GM12878 (cell line): Measurements from ENCODE around the gene HSCB. TPM values are rescaled to one million over a fixed set of nuclear protein-coding genes. Genes with fewer than 3 reads are reported as not detected.
"Not testable (repeated sequence)": the region's sequence is repeated elsewhere in the genome, so short reads cannot be mapped to it uniquely, and the experiment has no call there.

Experiments used
- ATAC-seq: fragments of 200-7000 bp; cut with Tn5 transposase; 3 replicates; pipeline ENCODE4 v1.9.1; 2020; ENCODE audit warnings: mild to moderate bottlenecking, moderate library complexity
- BruUV-seq: library from RNA; stranded (reverse); fragments of 400-500 nt; replicated peaks from 2 replicates; lab custom pipeline; 2021; lab: Mats Ljungman, UMichigan
- CTCF ChIA-PET: fragments of 300-600 bp; sonication (Branson Sonifier 250); formaldehyde crosslinking; extraction: SDS; loops from one replicate; lab custom pipeline; 2021; ENCODE audit warnings: inconsistent platforms; lab: Yijun Ruan, JAX
- POLR2A ChIA-PET: fragments of 350-600 bp; formaldehyde crosslinking; extraction: SDS; loops from one replicate; lab custom pipeline; 2021; ENCODE audit warnings: inconsistent platforms; lab: Charles Lee
- RAD21 ChIA-PET: fragments of 300-600 bp; sonication (Branson Sonifier 250); formaldehyde crosslinking; loops from one replicate; lab custom pipeline; 2023; ENCODE audit warnings: antibody characterized with exemption; ENCODE audit not compliant: unreplicated experiment; lab: Charles Lee
- SMC1A ChIA-PET: fragments of 300-600 bp; sonication (Branson Sonifier 250); formaldehyde crosslinking; loops from one replicate; lab custom pipeline; 2023; ENCODE audit not compliant: unreplicated experiment, uncharacterized antibody; lab: Charles Lee
- DNase-seq: peaks from one replicate; pipeline ENCODE4 v3.0.0-alpha.2; 2011; ENCODE audit warnings: low read depth, low spot score
- FAIRE-seq: peaks from 3 replicates; lab custom pipeline; 2011; peaks lifted over from hg19 to GRCh38; lab: Jason Lieb, UNC
- H2AFZ ChIP-seq: 2 replicates; pipeline ENCODE4 v1.6.0; 2011; ENCODE audit warnings: low read depth, low read length, control low read depth; ENCODE audit not compliant: control insufficient read depth
- H3K27ac ChIP-seq: 2 replicates; pipeline ENCODE4 v1.5.1; 2011; ENCODE audit warnings: control low read depth; ENCODE audit not compliant: control insufficient read depth, insufficient read depth
- H3K27me3 ChIP-seq, 2 experiments: replicated peaks in 1 of 2; 2 replicates each; pipeline versions ENCODE4 v1.6.0 to v1.6.1; 2011; ENCODE audit warnings: low read length in 1 of 2; ENCODE audit not compliant: control insufficient read depth in 2 of 2, insufficient read depth in 2 of 2
- H3K36me3 ChIP-seq, 2 experiments: 2 replicates each; pipeline ENCODE4 v1.5.1; 2011; ENCODE audit warnings: low read length in 1 of 2; ENCODE audit not compliant: control insufficient read depth in 2 of 2, insufficient read depth in 2 of 2
- H3K4me1 ChIP-seq: 2 replicates; pipeline ENCODE4 v1.6.1; 2011; ENCODE audit warnings: mild to moderate bottlenecking, low read length, moderate library complexity, mixed read lengths; ENCODE audit not compliant: control insufficient read depth, insufficient read depth
- H3K4me2 ChIP-seq: 2 replicates; pipeline ENCODE4 v1.6.0; 2011; ENCODE audit warnings: control low read depth; ENCODE audit not compliant: control insufficient read depth, insufficient read depth
- H3K4me3 ChIP-seq: fragments of 200-600 bp; sonication (generic); 2 replicates; pipeline ENCODE4 v1.5.1; 2016
- H3K79me2 ChIP-seq: 2 replicates; pipeline ENCODE4 v1.6.0; 2011; ENCODE audit warnings: low read length; ENCODE audit not compliant: control insufficient read depth, insufficient read depth
- H3K9ac ChIP-seq: 2 replicates; pipeline ENCODE4 v1.8.0; 2011; ENCODE audit warnings: low read length, control low read depth, mixed read lengths; ENCODE audit not compliant: control insufficient read depth, insufficient read depth
- H3K9me3 ChIP-seq: replicated peaks from 3 replicates; pipeline ENCODE4 v1.5.1; 2011; ENCODE audit warnings: mild to moderate bottlenecking, low read length; ENCODE audit not compliant: control insufficient read depth, insufficient read depth
- H4K20me1 ChIP-seq: 2 replicates; pipeline ENCODE4 v1.6.0; 2011; ENCODE audit not compliant: control insufficient read depth, insufficient read depth
- CHD2 ChIP-seq: IDR thresholded peaks from 2 replicates; pipeline ENCODE4 v1.6.1; 2011; ENCODE audit warnings: low read depth, low read length, improper control_type of control experiment, borderline replicate concordance
- CTCF ChIP-seq, 3 experiments: IDR thresholded peaks in 2 of 3; conservative IDR thresholded peaks in 1 of 3; 2 replicates each; pipeline ENCODE4 v1.5.1; 2011; ENCODE audit warnings: low read depth in 3 of 3, low read length in 3 of 3, mild to moderate bottlenecking in 3 of 3, control low read depth in 2 of 3, moderate library complexity in 2 of 3, inconsistent platforms in 1 of 3, mixed read lengths in 1 of 3; ENCODE audit not compliant: control insufficient read depth in 2 of 3, insufficient read depth in 1 of 3; ENCODE audit errors: extremely low read depth in 1 of 3
- KDM1A ChIP-seq: fragments of 200-600 bp; sonication (generic); IDR thresholded peaks from 2 replicates; pipeline ENCODE4 v1.6.1; 2016; ENCODE audit warnings: borderline replicate concordance
- RAD21 ChIP-seq: IDR thresholded peaks from 2 replicates; pipeline ENCODE4 v1.6.1; 2011; ENCODE audit warnings: mild to moderate bottlenecking, low read depth, low read length, moderate library complexity; ENCODE audit not compliant: insufficient read depth
- WGBS: methylation state at CpG from one replicate; pipeline ENCODE4 v1.1.6; 2016; ENCODE audit warnings: low lambda C conversion rate; ENCODE audit not compliant: insufficient replicate concordance, insufficient coverage; ENCODE audit errors: missing lambda C conversion rate; 5-methylcytosine and 5-hydroxymethylcytosine counted together
- in situ Hi-C: fragments of 300-500 bp; cut with MboI; formaldehyde crosslinking; loops from 9 replicates; pipeline ENCODE4 v1.14.3; 2018; ENCODE audit warnings: mixed read lengths
- intact Hi-C: fragments of 100-400 bp; cut with micrococcal nuclease; formaldehyde crosslinking; loops from one replicate; pipeline ENCODE4 v1.14.2; 2022; ENCODE audit not compliant: unreplicated experiment
- polyA plus RNA-seq, 11 experiments: library from polyadenylated mRNA; depleted of rRNA in 4 of 11; unstranded in 6 of 11; stranded (reverse) in 5 of 11; fragments of >200 nt; fragmentation: Nextera tagmentation in 4 of 11; fragmentation: Illumina TruSeq in 1 of 11; extraction: Ambion mirVana in 4 of 11; extraction: Trizol in 1 of 11; gene quantifications; 1 replicate in 1 of 11; 2 replicates in 10 of 11; pipeline versions ENCODE4 v1.2.1 to v1.2.3, GENCODE V29; 2011 to 2016; ENCODE audit warnings: inconsistent platforms in 2 of 11, missing spikeins in 2 of 11, low read depth in 1 of 11
- total RNA-seq, 4 experiments: library from RNA; depleted of rRNA in 3 of 4; stranded (reverse); fragments of >200 nt in 3 of 4; fragmentation: Illumina TruSeq in 1 of 4; extraction: Trizol in 1 of 4; gene quantifications; 2 replicates each; pipeline versions ENCODE4 v1.2.1 to v1.2.3, GENCODE V29; 2013 to 2021

The HSCB gene
- total and polyA plus RNA-seq, 10 of the 15 experiments (the other 5 are each of a cell fraction or from before 2014, with no cell fraction given), result 10.6 to 28.4 (median 20.8) TPM

DNA sequence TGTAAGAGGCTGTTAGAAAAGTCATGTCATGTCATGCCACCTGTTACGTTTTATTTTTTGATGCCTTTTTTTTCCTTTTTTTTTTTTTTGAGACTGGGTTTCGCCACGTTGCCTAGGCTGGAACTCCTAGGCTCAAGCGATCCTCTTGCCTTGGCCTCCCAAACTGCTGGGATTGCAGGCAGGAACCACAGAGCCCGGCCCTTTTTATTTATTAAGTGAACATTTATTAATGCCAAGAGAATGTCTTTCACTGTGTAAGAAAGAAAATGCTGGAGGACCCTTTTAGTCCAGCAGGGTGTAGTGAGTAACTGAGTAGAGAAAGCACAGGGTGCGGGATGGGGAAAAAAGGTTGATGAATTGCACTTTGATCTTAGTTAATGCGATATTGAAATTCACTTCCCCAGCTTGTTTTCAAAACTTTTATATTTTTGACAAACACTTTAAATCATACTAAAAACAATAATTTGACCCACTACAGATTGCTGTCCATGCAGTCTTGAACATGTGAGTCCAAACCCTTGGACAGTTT is 60.8 kb downstream of the HSCB start:
- ChIA-PET POLR2A (interaction anchor here (0.6 to 7.5 kb wide), 7 partner anchors 8 to 79 kb away, joined by 3 to 78 read pairs (median 26); partner anchors contain the start of gene CCDC117), RAD21 (interaction anchor here (1.2 to 7.8 kb wide), 8 partner anchors 9 to 238 kb away, joined by 3 to 58 read pairs (median 5); no protein-coding TSS in a partner anchor), SMC1A (interaction anchor here (0.6 to 12.5 kb wide), 13 partner anchors 9 to 350 kb away, joined by 3 to 130 read pairs (median 4); partner anchors contain the start of gene CCDC117)
- no peaks in the 10 kb centered on the region for H3K4me1 ChIP-seq
- DNase-seq (no peak), ATAC-seq (no peak), FAIRE-seq (no peak)
- H3K4me3 ChIP-seq, result peak overlapping the region; percentile 73
- no peaks in the 10 kb centered on the region for H3K36me3 ChIP-seq
- H3K27me3 ChIP-seq, result no peaks in the 10 kb centered on the region
- peak overlapping the region; percentile 84 for H3K4me2 ChIP-seq
- WGBS, result 89% methylated on average over 5 of the region's 7 CpGs
- no TSS peak for BruUV-seq
- no peak overlapping the region for H2AFZ ChIP-seq
- in situ Hi-C loops (no loop called here), intact Hi-C loops (loop anchor here (2.0 kb wide), 1 partner anchor 26 kb away; no protein-coding TSS in a partner anchor)
- peaks cover 43% of the 10 kb centered on the region for H3K79me2 ChIP-seq
- H3K9me3 ChIP-seq, result no peaks in the 10 kb centered on the region
- H3K9ac ChIP-seq, result peak overlapping the region; percentile 99
- peak overlapping the region; percentile 95 for H3K27ac ChIP-seq
- H4K20me1 ChIP-seq, result no peaks in the 10 kb centered on the region
- no peak for TF ChIP-seq CHD2
- TF ChIP-seq KDM1A, result no peak
- TF ChIP-seq RAD21, result peak; percentile 40; the same call in 1 of the 2 replicates
- TF ChIP-seq CTCF (IDR thresholded peaks at IDR 0.05 in 2 of 3, conservative IDR thresholded peaks at IDR 0.05 in 1 of 3; ENCODE audit: control insufficient read depth in 2 of 3, extremely low read depth in 1 of 3, insufficient read depth in 1 of 3, low read depth in 3 of 3, low read length in 3 of 3), result 0 out of 6 replicates have a peak, but pooled peaks of 1 of the 3 experiments have one; percentile 13
- TF ChIP-seq, all 136 proteins: peak for 2
- CTCF ChIA-PET, result interaction anchor here (0.6 to 5.3 kb wide), 12 partner anchors 9 to 351 kb away, joined by 3 to 26 read pairs (median 4); no protein-coding TSS in a partner anchor

GRCh38 chr22:28805426-28805825 is 63.6 kb downstream of the HSCB start:
- H3K4me1 ChIP-seq, CTCF ChIA-PET, H3K9me3 ChIP-seq, in situ Hi-C loops, H3K27me3 ChIP-seq, ATAC-seq, intact Hi-C loops, H4K20me1 ChIP-seq, H2AFZ ChIP-seq, H3K4me3 ChIP-seq, H3K27ac ChIP-seq, FAIRE-seq, BruUV-seq, DNase-seq, H3K4me2 ChIP-seq, RAD21 ChIA-PET, H3K36me3 ChIP-seq, H3K9ac ChIP-seq: not testable (repeated sequence)
- ChIA-PET SMC1A (interaction anchor here (4.0 to 12.5 kb wide), 2 partner anchors 15 kb away, joined by 17 to 130 read pairs; no protein-coding TSS in a partner anchor), POLR2A (interaction anchor here (0.7 kb wide), 1 partner anchor 218 kb away, joined by 4 read pairs; no protein-coding TSS in a partner anchor)
- H3K79me2 ChIP-seq, result peaks cover 17% of the 10 kb centered on the region
- 97% methylated on average over 5 of the region's 5 CpGs for WGBS
